HepG2 (cell line): Measurements from ENCODE around the gene SHCBP1L.

Experiments used
- CEBPG ChIP-seq: IDR thresholded peaks from 2 replicates; pipeline ENCODE4 v1.6.1; 2016
- CTCF ChIP-seq: sonication (generic); formaldehyde crosslinking; IDR thresholded peaks from 2 replicates; pipeline ENCODE4 v1.5.0; 2020; ENCODE audit warnings: mild to moderate bottlenecking, missing genetic modification reagents, moderate library complexity
- GTF2F1 ChIP-seq: fragments of 150-350 bp; IDR thresholded peaks from 2 replicates; pipeline ENCODE4 v1.6.1; 2014; ENCODE audit warnings: low read length
- JUNB ChIP-seq: sonication (generic); formaldehyde crosslinking; IDR thresholded peaks from 2 replicates; pipeline ENCODE4 v1.8.0; 2022; ENCODE audit warnings: missing genetic modification reagents, mild to moderate bottlenecking, borderline replicate concordance
- KLF6 ChIP-seq: IDR thresholded peaks from 2 replicates; pipeline ENCODE4 v1.8.0; 2016; ENCODE audit warnings: missing biosample characterization, missing genetic modification reagents
- MTA1 ChIP-seq: sonication (generic); formaldehyde crosslinking; IDR thresholded peaks from 2 replicates; pipeline ENCODE4 v1.4.0; 2020; ENCODE audit warnings: missing genetic modification reagents, mild to moderate bottlenecking, borderline replicate concordance
- NR2C2 ChIP-seq: sonication (generic); formaldehyde crosslinking; IDR thresholded peaks from 2 replicates; pipeline ENCODE4 v1.4.0; 2020; ENCODE audit warnings: missing genetic modification reagents, mild to moderate bottlenecking, moderate library complexity, borderline replicate concordance
- SMAD1 ChIP-seq: sonication (generic); formaldehyde crosslinking; IDR thresholded peaks from 2 replicates; pipeline ENCODE4 v1.4.0; 2020; ENCODE audit warnings: missing genetic modification reagents, low read depth, mild to moderate bottlenecking, borderline replicate concordance
- ZBTB4 ChIP-seq: sonication (generic); formaldehyde crosslinking; IDR thresholded peaks from 2 replicates; pipeline ENCODE4 v1.4.0; 2020; ENCODE audit warnings: missing genetic modification reagents, mild to moderate bottlenecking, borderline replicate concordance
- TF ChIP-seq, protein P1 (sequence below): sonication (generic); formaldehyde crosslinking; IDR thresholded peaks from 2 replicates; pipeline ENCODE4 v1.4.0; 2020; ENCODE audit warnings: missing genetic modification reagents

GRCh38 chr1:182930985-182931384 lies 22.0 kb downstream of the SHCBP1L start:
- TF ChIP-seq ZBTB4: no peak
- TF ChIP-seq MTA1 (CRISPR knock-in tag): no peak
- TF ChIP-seq KLF6 (CRISPR knock-in tag): no peak
- no peak for TF ChIP-seq CTCF (CRISPR knock-in tag)
- TF ChIP-seq SMAD1 (CRISPR knock-in tag): no peak
- no peak for TF ChIP-seq CEBPG (CRISPR knock-in tag)
- TF ChIP-seq GTF2F1: no peak
- TF ChIP-seq NR2C2: no peak
- no peak for TF ChIP-seq JUNB (CRISPR knock-in tag)
- TF ChIP-seq, protein P1, sequence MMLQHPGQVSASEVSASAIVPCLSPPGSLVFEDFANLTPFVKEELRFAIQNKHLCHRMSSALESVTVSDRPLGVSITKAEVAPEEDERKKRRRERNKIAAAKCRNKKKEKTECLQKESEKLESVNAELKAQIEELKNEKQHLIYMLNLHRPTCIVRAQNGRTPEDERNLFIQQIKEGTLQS (CRISPR knock-in tag): no peak
